Mucosa of stomach (tissue), 1 donor: ENCODE data around the gene TPM1.

Experiments
- H3K27me3 ChIP-seq: one replicate; pipeline ENCODE4 v1.7.0; 2013; ENCODE audit warnings: mild to moderate bottlenecking, low read length; ENCODE audit not compliant: control insufficient read depth, insufficient read depth
- H3K36me3 ChIP-seq: one replicate; pipeline ENCODE4 v1.7.0; 2013; ENCODE audit warnings: low read length; ENCODE audit not compliant: control insufficient read depth, insufficient read depth
- H3K4me1 ChIP-seq: one replicate; pipeline ENCODE4 v1.7.0; 2013; ENCODE audit warnings: mild to moderate bottlenecking, low read length; ENCODE audit not compliant: control insufficient read depth, insufficient read depth
- H3K4me3 ChIP-seq: one replicate; pipeline ENCODE4 v1.7.0; 2013; ENCODE audit warnings: low read length
- H3K9ac ChIP-seq: one replicate; pipeline ENCODE4 v1.7.0; 2013; ENCODE audit warnings: mild to moderate bottlenecking, low read length, moderate library complexity
- H3K9me3 ChIP-seq: one replicate; pipeline ENCODE4 v1.7.0; 2013; ENCODE audit warnings: mild to moderate bottlenecking, low read length, moderate library complexity; ENCODE audit not compliant: control insufficient read depth
- donor health status: Pancreatic carcinoma.

The TPM1 gene

DNA sequence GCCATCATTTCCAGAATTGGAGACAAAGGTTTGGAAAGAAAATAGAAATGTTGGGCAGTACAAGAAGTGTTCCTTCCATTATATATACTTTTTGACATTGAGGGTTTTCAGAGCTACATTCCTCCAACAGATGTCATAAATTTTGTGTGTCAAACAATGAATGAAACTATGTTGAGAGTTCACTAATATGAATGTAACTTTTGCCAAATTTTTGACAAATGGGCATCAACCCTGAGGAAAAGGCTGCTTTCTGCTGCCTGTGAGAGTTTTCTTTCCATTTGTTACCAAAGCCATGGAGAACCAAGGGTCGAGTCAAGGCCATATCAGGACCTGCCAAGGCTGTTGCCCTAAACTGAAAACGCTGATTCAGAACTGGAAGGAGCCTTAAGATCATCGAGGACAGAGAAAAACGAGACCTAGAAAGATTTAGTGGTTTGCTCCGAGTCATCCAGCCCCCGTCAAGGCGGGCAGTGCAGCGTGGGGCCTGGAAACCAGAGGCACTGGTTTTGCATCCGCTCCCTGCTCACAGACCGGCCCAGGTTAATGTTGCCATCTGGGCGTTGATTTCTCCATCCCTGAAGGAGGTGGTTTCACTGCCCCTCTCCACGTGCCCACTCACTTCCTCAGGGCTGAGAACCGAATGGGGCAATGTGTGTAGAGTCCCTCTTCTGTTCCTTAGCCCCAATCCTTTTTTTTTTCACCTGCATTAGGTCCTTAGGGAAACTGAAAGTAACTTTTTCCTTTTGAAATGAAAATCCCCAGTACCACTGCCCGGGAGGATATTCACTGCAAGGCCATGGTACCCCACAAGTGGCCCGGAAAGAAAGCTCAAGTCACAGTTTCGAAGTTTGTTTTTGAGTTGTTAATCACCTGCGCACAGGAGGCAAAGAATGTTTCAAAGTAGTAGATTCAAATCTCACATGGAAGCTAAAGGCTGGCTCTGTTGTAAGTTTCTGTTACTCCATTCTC, 32.8 kb downstream of the TPM1 start:
- no peaks in the 10 kb centered on the region for H3K9me3 ChIP-seq
- no peak overlapping the region for H3K4me3 ChIP-seq
- no peaks in the 10 kb centered on the region for H3K27me3 ChIP-seq
- H3K9ac ChIP-seq, result no peak overlapping the region
- peaks cover 13% of the 10 kb centered on the region for H3K4me1 ChIP-seq
- H3K36me3 ChIP-seq, result no peaks in the 10 kb centered on the region

DNA sequence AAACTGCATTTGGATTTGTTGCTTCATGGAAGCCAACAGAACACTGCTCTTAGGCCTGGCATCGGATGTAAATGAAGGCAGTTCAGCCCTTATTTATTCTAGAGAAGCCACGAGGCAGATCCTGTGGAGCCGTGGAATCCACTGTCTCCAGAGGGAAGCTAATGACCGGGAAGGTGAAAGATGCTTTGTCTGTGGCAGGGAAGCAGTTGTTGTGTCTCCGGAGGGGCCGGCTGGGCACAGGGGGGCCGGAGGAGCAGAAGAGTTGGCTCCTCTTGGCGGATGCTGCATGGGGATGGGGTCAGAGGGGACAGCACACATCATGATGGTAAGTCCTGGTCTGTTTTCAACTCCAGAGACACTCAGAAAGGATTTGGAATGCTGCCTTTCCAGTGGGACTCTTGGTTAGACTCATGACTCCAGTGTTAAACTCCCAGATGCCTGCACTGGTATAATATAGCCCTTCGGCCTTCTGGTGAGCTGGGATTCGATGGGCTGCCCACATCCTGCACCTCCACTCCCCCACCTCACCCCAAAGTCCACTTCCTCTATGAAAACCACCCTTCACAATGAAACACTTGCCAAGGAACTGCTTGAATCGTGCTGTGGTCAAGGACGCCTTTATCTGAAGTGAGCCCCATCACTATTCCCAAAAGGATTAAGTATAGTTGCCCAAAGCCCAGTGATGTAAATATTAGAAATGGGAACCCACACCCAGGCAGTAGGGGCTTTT, 33.6 kb downstream of the TPM1 start:
- H3K9me3 ChIP-seq, result no peaks in the 10 kb centered on the region
- H3K4me3 ChIP-seq, result no peak overlapping the region
- H3K36me3 ChIP-seq, result no peaks in the 10 kb centered on the region
- no peak overlapping the region for H3K9ac ChIP-seq
- no peaks in the 10 kb centered on the region for H3K27me3 ChIP-seq
- H3K4me1 ChIP-seq, result peaks cover 13% of the 10 kb centered on the region

DNA sequence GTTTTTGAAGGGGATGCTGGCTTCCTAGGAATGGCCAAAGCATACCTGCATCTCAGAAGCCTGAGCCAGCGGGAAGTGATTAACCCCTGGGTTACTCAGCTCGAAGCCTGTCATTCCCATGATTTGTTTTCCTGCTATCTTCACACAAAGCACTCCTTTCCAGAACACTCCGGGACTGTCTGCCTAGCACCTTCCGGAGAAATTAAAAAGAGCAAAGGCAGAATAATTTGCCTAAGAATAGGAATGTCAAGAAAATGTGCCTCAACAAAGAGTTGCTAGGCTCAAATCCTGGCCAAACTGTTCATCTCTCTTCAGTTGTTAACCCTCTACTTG, 34.1 kb downstream of the TPM1 start:
- Histone ChIP-seq H3K36me3 (no peaks in the 10 kb centered on the region), H3K9me3 (no peaks in the 10 kb centered on the region), H3K4me1 (peaks cover 13% of the 10 kb centered on the region), H3K9ac (no peak overlapping the region), H3K4me3 (no peak overlapping the region), H3K27me3 (no peaks in the 10 kb centered on the region)

DNA sequence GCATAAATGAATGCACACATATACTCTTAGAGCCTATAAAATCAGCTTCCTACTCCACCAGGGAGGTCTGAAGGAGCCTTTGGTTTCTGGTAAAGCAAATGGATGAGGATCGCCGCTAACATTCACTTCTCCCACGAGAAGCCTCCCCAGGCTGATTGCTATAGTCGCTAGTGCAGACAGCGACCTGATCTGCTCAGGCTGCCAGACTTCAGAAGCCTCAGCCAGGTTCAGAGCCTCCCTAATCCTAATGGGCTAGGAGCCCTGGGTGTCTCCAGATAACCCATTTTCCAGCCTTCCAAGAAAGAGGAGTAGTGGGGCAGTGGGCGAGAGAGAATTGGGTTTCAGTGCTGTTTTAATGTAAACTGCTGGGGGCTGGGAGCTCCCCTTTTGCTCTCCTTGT, 35.4 kb downstream of the TPM1 start:
- Histone ChIP-seq H3K4me1 (peaks cover 8% of the 10 kb centered on the region), H3K4me3 (no peak overlapping the region), H3K9me3 (no peaks in the 10 kb centered on the region), H3K27me3 (no peaks in the 10 kb centered on the region), H3K9ac (no peak overlapping the region), H3K36me3 (no peaks in the 10 kb centered on the region)

GRCh38 chr15:63079947-63080626, 37.5 kb downstream of the TPM1 start:
- no peaks in the 10 kb centered on the region for H3K9me3 ChIP-seq

GRCh38 chr15:63080634-63081250, 38.2 kb downstream of the TPM1 start:
- Histone ChIP-seq H3K9ac (no peak overlapping the region), H3K9me3 (no peaks in the 10 kb centered on the region), H3K36me3 (no peaks in the 10 kb centered on the region), H3K4me3 (no peak overlapping the region), H3K4me1 (no peaks in the 10 kb centered on the region), H3K27me3 (no peaks in the 10 kb centered on the region)

More at GRCh38 chr15:63079947-63080626, 37.5 kb downstream of the TPM1 start:
- no peaks in the 10 kb centered on the region for H3K27me3 ChIP-seq
- H3K36me3 ChIP-seq, result no peaks in the 10 kb centered on the region
- no peaks in the 10 kb centered on the region for H3K4me1 ChIP-seq
- H3K4me3 ChIP-seq, result no peak overlapping the region
- no peak overlapping the region for H3K9ac ChIP-seq

DNA sequence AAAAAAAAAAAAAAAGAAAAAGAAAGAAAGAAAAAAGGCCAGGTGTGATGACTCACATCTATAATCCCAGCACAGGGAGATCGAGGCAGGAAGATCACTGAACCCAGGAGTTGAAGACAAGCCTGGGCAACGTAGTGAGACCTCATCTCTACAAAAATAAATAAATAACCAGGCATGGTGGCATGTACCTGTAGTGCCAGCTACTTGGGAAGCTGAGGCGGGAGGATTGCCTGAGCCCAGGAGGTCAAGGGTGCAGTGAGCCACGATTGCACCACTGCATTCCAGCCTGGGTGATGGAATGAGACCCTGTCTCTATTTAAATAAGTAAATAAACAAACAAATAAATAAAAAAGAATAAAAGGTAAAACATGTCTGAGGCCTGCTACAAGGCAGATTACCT, 39.8 kb downstream of the TPM1 start:
- H3K4me3 ChIP-seq, result no peak overlapping the region
- no peaks in the 10 kb centered on the region for H3K9me3 ChIP-seq
- no peaks in the 10 kb centered on the region for H3K36me3 ChIP-seq
- no peak overlapping the region for H3K9ac ChIP-seq
- no peaks in the 10 kb centered on the region for H3K27me3 ChIP-seq
- no peaks in the 10 kb centered on the region for H3K4me1 ChIP-seq

DNA sequence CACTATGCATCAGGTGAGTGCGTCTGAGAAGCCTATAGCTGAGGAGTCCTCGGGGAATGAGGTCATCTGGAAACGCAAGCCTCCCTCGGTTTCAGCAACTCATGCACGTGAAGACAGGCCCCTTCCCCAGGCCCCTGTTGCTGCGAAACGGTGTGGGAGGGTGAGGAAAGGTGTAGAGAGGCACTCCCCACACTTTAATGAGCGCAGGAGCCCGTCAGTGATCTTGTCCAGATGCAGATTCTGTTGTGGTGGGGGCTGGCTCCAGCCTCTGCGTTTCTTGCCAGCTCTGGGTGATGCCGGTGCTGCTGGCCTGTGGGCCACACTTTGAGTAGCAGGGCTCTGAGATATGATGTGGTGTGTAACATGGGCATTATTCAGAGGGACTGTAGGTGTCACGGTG, 40.5 kb downstream of the TPM1 start:
- H3K27me3 ChIP-seq, result no peaks in the 10 kb centered on the region
- H3K9ac ChIP-seq, result no peak overlapping the region
- H3K36me3 ChIP-seq, result no peaks in the 10 kb centered on the region
- no peaks in the 10 kb centered on the region for H3K9me3 ChIP-seq
- H3K4me1 ChIP-seq, result no peaks in the 10 kb centered on the region
- no peak overlapping the region for H3K4me3 ChIP-seq

- Histone ChIP-seq H3K4me3 (no peak overlapping the region), H3K9me3 (no peaks in the 10 kb centered on the region), H3K36me3 (no peaks in the 10 kb centered on the region), H3K27me3 (no peaks in the 10 kb centered on the region), H3K9ac (no peak overlapping the region), H3K4me1 (peaks cover 1% of the 10 kb centered on the region)
Measured at GRCh38 chr15:63083541-63083940, 41.0 kb downstream of the TPM1 start.

DNA sequence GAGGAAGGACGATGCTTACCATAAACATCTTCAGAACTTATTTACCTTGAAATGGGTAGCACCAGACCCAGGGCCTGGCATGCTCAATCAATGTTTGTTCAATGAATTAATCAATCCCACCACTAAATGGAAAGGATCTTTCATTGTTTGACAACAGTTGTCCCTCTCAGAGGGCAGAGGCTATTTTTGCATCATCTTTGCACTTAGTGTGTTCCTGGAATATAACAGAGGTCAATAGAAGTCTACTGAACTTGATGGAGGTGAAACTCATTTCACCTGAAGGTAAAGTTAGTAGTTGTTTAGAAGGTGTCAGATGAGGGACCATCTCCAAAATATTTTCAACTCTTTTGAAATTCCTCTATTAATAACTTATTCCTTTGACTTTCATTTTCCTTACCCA, 42.3 kb downstream of the TPM1 start:
- H3K9ac ChIP-seq, result no peak overlapping the region
- no peaks in the 10 kb centered on the region for H3K27me3 ChIP-seq
- H3K9me3 ChIP-seq, result no peaks in the 10 kb centered on the region
- H3K36me3 ChIP-seq, result no peaks in the 10 kb centered on the region
- H3K4me3 ChIP-seq, result no peak overlapping the region
- H3K4me1 ChIP-seq, result peaks cover 7% of the 10 kb centered on the region

- Histone ChIP-seq H3K36me3 (no peaks in the 10 kb centered on the region), H3K4me3 (no peak overlapping the region), H3K9me3 (no peaks in the 10 kb centered on the region), H3K4me1 (peaks cover 7% of the 10 kb centered on the region), H3K9ac (no peak overlapping the region), H3K27me3 (no peaks in the 10 kb centered on the region)
Measured at GRCh38 chr15:63085289-63085688, 42.7 kb downstream of the TPM1 start.
